Measurements from ENCODE around the gene CASQ1. TPM values are rescaled to one million over a fixed set of nuclear protein-coding genes. Genes with fewer than 3 reads are reported as not detected.

CASQ1 gene
- total and polyA plus RNA-seq, 4 donors: 0.99 to 4.6 (median 1.3) TPM

- no peaks in the 10 kb centered on the region for H3K36me3 ChIP-seq (ENCODE audit: control insufficient read depth, insufficient read depth, low read length)
- H3K4me3 ChIP-seq (ENCODE audit: low read depth, low read length): no peak overlapping the region
- no peak overlapping the region for H3K27ac ChIP-seq (ENCODE audit: low read depth, low read length)
- no peaks in the 10 kb centered on the region for H3K9me3 ChIP-seq (ENCODE audit: control insufficient read depth, insufficient read depth, low read length)
- 100% methylated on average over 2 of the region's 6 CpGs for WGBS (ENCODE audit: insufficient coverage)
- peaks cover 16% of the 10 kb centered on the region for H3K4me1 ChIP-seq (ENCODE audit: control insufficient read depth, insufficient read depth, low read length)
- DNase-seq (ENCODE audit: low read depth in 4 of 6, low spot score in 6 of 6): no peak
- H3K27me3 ChIP-seq (ENCODE audit: control insufficient read depth, insufficient read depth, low read length): no peaks in the 10 kb centered on the region
Observed at GRCh38 chr1:160167580-160167979, 22.8 kb upstream of the CASQ1 start.

GRCh38 chr1:160168016-160168415, 22.4 kb upstream of the CASQ1 start:
- Histone ChIP-seq H3K36me3 (ENCODE audit: control insufficient read depth, insufficient read depth, low read length) (no peaks in the 10 kb centered on the region), H3K4me3 (ENCODE audit: low read depth, low read length) (no peak overlapping the region), H3K4me1 (ENCODE audit: control insufficient read depth, insufficient read depth, low read length) (peaks cover 16% of the 10 kb centered on the region), H3K27me3 (ENCODE audit: control insufficient read depth, insufficient read depth, low read length) (no peaks in the 10 kb centered on the region), H3K9me3 (ENCODE audit: control insufficient read depth, insufficient read depth, low read length) (no peaks in the 10 kb centered on the region), H3K27ac (ENCODE audit: low read depth, low read length) (no peak overlapping the region)
- peak in 1 of 6 donors; percentile 48 for DNase-seq (ENCODE audit: low read depth in 4 of 6, low spot score in 6 of 6)
- 60% methylated on average over 1 of the region's 5 CpGs for WGBS (ENCODE audit: insufficient coverage)

- peak in 2 of 6 donors; percentile 43 to 44 for DNase-seq (ENCODE audit: low read depth in 4 of 6, low spot score in 6 of 6)
- no peak overlapping the region for H3K4me3 ChIP-seq (ENCODE audit: low read depth, low read length)
- WGBS (ENCODE audit: insufficient coverage): 55% methylated on average over 7 of the region's 13 CpGs
Observed at GRCh38 chr1:160168609-160169369, 21.6 kb upstream of the CASQ1 start.

GRCh38 chr1:160169553-160170399, 20.6 kb upstream of the CASQ1 start:
- Histone ChIP-seq H3K4me1 (ENCODE audit: control insufficient read depth, insufficient read depth, low read length) (peaks cover 16% of the 10 kb centered on the region), H3K4me3 (ENCODE audit: low read depth, low read length) (no peak overlapping the region), H3K27ac (ENCODE audit: low read depth, low read length) (peak overlapping the region; percentile 0), H3K9me3 (ENCODE audit: control insufficient read depth, insufficient read depth, low read length) (no peaks in the 10 kb centered on the region), H3K27me3 (ENCODE audit: control insufficient read depth, insufficient read depth, low read length) (no peaks in the 10 kb centered on the region), H3K36me3 (ENCODE audit: control insufficient read depth, insufficient read depth, low read length) (no peaks in the 10 kb centered on the region)
- WGBS (ENCODE audit: insufficient coverage): 34% methylated on average over 14 of the region's 15 CpGs
- peak in 2 of 6 donors; percentile 75 to 77 for DNase-seq (ENCODE audit: low read depth in 4 of 6, low spot score in 6 of 6)

More at GRCh38 chr1:160168609-160169369, 21.6 kb upstream of the CASQ1 start:
- H3K36me3 ChIP-seq (ENCODE audit: control insufficient read depth, insufficient read depth, low read length): no peaks in the 10 kb centered on the region
- H3K27ac ChIP-seq (ENCODE audit: low read depth, low read length): peak overlapping the region; percentile 0
- H3K4me1 ChIP-seq (ENCODE audit: control insufficient read depth, insufficient read depth, low read length): peaks cover 16% of the 10 kb centered on the region
- no peaks in the 10 kb centered on the region for H3K9me3 ChIP-seq (ENCODE audit: control insufficient read depth, insufficient read depth, low read length)
- H3K27me3 ChIP-seq (ENCODE audit: control insufficient read depth, insufficient read depth, low read length): no peaks in the 10 kb centered on the region

- Histone ChIP-seq H3K27ac (ENCODE audit: low read depth, low read length) (no peak overlapping the region), H3K27me3 (ENCODE audit: control insufficient read depth, insufficient read depth, low read length) (no peaks in the 10 kb centered on the region), H3K36me3 (ENCODE audit: control insufficient read depth, insufficient read depth, low read length) (no peaks in the 10 kb centered on the region), H3K4me1 (ENCODE audit: control insufficient read depth, insufficient read depth, low read length) (peaks cover 16% of the 10 kb centered on the region), H3K4me3 (ENCODE audit: low read depth, low read length) (no peak overlapping the region), H3K9me3 (ENCODE audit: control insufficient read depth, insufficient read depth, low read length) (no peaks in the 10 kb centered on the region)
- no peak for DNase-seq (ENCODE audit: low read depth in 4 of 6, low spot score in 6 of 6)
- 73% methylated on average over 2 of the region's 4 CpGs for WGBS (ENCODE audit: insufficient coverage)
Observed at GRCh38 chr1:160171354-160171753, 19.0 kb upstream of the CASQ1 start.

- no peaks in the 10 kb centered on the region for H3K27me3 ChIP-seq (ENCODE audit: control insufficient read depth, insufficient read depth, low read length)
- H3K9me3 ChIP-seq (ENCODE audit: control insufficient read depth, insufficient read depth, low read length): no peaks in the 10 kb centered on the region
- DNase-seq (ENCODE audit: low read depth in 4 of 6, low spot score in 6 of 6): peak in 2 of 6 donors; percentile 24 to 32
- no peak overlapping the region for H3K4me3 ChIP-seq (ENCODE audit: low read depth, low read length)
- H3K36me3 ChIP-seq (ENCODE audit: control insufficient read depth, insufficient read depth, low read length): no peaks in the 10 kb centered on the region
- peaks cover 16% of the 10 kb centered on the region for H3K4me1 ChIP-seq (ENCODE audit: control insufficient read depth, insufficient read depth, low read length)
- H3K27ac ChIP-seq (ENCODE audit: low read depth, low read length): no peak overlapping the region
- 24% methylated on average over 9 of the region's 9 CpGs for WGBS (ENCODE audit: insufficient coverage)
Observed at GRCh38 chr1:160171980-160172379, 18.4 kb upstream of the CASQ1 start.

GRCh38 chr1:160177231-160177630, 13.1 kb upstream of the CASQ1 start:
- DNase-seq (ENCODE audit: low read depth in 4 of 6, low spot score in 6 of 6): no peak
- Histone ChIP-seq H3K4me1 (ENCODE audit: control insufficient read depth, insufficient read depth, low read length) (no peaks in the 10 kb centered on the region), H3K9me3 (ENCODE audit: control insufficient read depth, insufficient read depth, low read length) (no peaks in the 10 kb centered on the region), H3K4me3 (ENCODE audit: low read depth, low read length) (no peak overlapping the region), H3K27ac (ENCODE audit: low read depth, low read length) (no peak overlapping the region), H3K36me3 (ENCODE audit: control insufficient read depth, insufficient read depth, low read length) (no peaks in the 10 kb centered on the region), H3K27me3 (ENCODE audit: control insufficient read depth, insufficient read depth, low read length) (no peaks in the 10 kb centered on the region)
- 85% methylated on average over 2 of the region's 2 CpGs for WGBS (ENCODE audit: insufficient coverage)

- Histone ChIP-seq H3K27me3 (ENCODE audit: control insufficient read depth, insufficient read depth, low read length) (no peaks in the 10 kb centered on the region), H3K4me3 (ENCODE audit: low read depth, low read length) (no peak overlapping the region), H3K36me3 (ENCODE audit: control insufficient read depth, insufficient read depth, low read length) (no peaks in the 10 kb centered on the region), H3K9me3 (ENCODE audit: control insufficient read depth, insufficient read depth, low read length) (no peaks in the 10 kb centered on the region), H3K27ac (ENCODE audit: low read depth, low read length) (no peak overlapping the region), H3K4me1 (ENCODE audit: control insufficient read depth, insufficient read depth, low read length) (no peaks in the 10 kb centered on the region)
- no peak for DNase-seq (ENCODE audit: low read depth in 4 of 6, low spot score in 6 of 6)
- 80% methylated on average over 1 of the region's 1 CpG for WGBS (ENCODE audit: insufficient coverage)
Observed at GRCh38 chr1:160177667-160178066, 12.7 kb upstream of the CASQ1 start.

- no peak for DNase-seq (ENCODE audit: low read depth in 4 of 6, low spot score in 6 of 6)
- WGBS (ENCODE audit: insufficient coverage): 83% methylated on average over 1 of the region's 2 CpGs
- Histone ChIP-seq H3K27ac (ENCODE audit: low read depth, low read length) (no peak overlapping the region), H3K9me3 (ENCODE audit: control insufficient read depth, insufficient read depth, low read length) (no peaks in the 10 kb centered on the region), H3K27me3 (ENCODE audit: control insufficient read depth, insufficient read depth, low read length) (no peaks in the 10 kb centered on the region), H3K4me3 (ENCODE audit: low read depth, low read length) (no peak overlapping the region), H3K36me3 (ENCODE audit: control insufficient read depth, insufficient read depth, low read length) (no peaks in the 10 kb centered on the region), H3K4me1 (ENCODE audit: control insufficient read depth, insufficient read depth, low read length) (no peaks in the 10 kb centered on the region)
Observed at GRCh38 chr1:160178731-160179130, 11.6 kb upstream of the CASQ1 start.
